ENCODE results near the gene ACHE.

Gene ACHE

DNA sequence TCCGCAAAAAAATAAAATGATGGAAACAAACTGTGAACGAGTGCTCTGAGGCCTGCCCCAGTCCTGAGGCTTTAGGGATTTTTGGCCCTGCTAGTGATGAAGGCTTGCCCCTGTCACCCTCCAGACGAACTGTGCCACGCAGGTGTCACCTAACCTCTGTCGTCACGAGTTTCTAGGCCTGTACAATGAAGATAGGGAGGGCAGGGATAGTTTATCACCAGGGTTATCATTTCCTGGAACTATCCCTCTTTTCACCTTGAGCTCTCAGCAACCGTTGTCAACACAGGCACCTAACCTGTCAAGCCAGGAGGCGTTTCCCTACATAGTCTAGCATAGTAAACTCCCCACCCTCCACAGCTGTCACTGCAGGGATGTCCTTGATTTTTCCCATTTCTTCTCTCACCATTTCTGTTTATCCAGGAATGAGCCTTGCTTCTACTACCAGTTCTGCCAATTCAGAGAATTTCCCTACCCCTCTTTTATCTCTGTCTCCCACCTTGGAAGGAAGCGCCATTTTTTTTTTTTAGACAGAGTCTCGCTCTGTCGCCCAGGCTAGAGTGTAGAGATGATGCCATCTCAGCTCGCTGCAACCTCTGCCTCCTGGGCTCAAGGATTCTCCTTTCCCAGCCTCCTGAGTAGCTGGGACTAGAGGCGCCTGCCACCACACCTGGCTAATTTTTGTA lies 2.2 kb upstream of the ACHE start:
- no peak for FAIRE-seq
- no peak for DNase-seq (ENCODE audit: extremely low spot score, insufficient read length, low read depth)

- FAIRE-seq (no peak), DNase-seq (ENCODE audit: extremely low spot score, insufficient read length, low read depth) (no peak)
These were observed 1.3 kb upstream of the ACHE start for GRCh38 chr7:100896732-100897608.

GRCh38 chr7:100895956-100896731 lies 456 bp upstream of the ACHE start:
- no peak for DNase-seq (ENCODE audit: extremely low spot score, insufficient read length, low read depth)

GRCh38 chr7:100894860-100895700 lies 608 bp downstream of the ACHE start:
- DNase-seq (ENCODE audit: extremely low spot score, insufficient read length, low read depth), result no peak
- no peak for FAIRE-seq

More at GRCh38 chr7:100895956-100896731, 456 bp upstream of the ACHE start:
- no peak for FAIRE-seq

DNA sequence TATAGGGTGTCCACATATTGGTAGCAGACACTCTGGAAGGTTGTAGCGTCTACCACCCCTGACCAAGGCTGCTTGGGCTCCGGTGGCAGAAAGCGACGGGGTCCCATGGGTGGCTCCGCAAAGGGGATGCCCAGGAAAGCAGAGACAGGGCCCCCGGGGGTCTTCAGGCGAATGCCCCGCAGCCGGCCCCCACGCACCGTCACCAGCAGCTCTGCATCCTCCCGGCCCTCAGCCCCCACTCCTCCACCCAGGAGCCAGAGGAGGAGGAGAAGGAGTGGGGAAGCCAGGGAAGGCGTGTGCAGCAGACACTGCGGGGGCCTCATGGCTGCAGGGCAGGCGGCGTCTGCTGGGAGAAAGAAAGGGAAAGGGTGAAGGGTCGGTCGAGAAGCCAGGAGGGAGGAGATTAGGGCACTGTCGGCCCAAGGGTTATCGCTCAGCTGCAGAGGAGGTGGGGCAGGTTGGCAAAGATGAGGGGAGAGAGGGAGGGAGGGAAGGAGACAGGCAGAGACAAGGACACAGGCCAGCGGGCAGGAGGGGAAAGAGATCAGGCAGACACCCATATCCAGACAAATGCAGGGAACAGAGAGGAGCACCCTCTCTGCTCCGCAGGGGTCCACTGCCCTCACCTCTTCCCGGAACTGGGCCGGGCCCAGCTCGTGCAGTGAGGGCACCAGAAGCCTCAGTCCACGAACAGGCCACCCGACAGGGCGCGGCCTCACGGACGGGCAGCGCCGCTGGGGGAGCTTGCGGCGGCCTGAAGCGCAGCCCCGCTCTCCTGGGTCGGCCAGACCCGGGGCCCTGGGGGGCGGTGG lies 1.6 kb downstream of the ACHE start:
- DNase-seq (ENCODE audit: extremely low spot score, insufficient read length, low read depth) (no peak), FAIRE-seq (no peak)

DNA sequence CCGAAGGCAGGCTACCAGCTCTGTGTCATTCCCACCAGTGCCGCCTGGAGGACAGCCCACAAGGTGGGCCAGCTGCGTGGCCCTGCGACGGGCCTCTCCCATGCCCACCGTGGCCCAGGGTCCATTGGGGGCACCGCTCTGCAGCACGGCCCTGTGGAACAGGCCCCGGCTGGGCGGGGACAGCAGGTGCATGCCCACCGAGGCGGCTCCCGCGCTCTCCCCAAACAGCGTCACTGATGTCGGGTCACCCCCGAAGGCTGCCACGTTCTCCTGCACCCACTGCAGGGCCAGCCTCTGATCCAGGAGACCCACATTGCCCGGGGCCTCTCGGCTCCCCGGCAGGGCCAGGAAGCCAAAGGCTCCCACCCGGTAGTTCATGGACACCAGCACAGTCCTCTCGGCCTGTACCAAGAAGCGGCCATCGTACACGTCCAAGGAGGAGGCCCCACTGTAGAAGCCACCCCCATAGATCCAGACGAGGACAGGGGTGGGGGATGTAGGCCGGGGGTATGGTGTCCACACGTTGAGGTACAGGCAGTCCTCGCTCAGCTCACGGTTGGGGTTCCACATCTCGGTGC lies 2.3 kb downstream of the ACHE start:
- DNase-seq (ENCODE audit: extremely low spot score, insufficient read length, low read depth) (no peak), FAIRE-seq (no peak)

- no peak for DNase-seq (ENCODE audit: extremely low spot score, insufficient read length, low read depth)
- no peak for FAIRE-seq
These were observed 3.0 kb downstream of the ACHE start for GRCh38 chr7:100892364-100893317.

DNA sequence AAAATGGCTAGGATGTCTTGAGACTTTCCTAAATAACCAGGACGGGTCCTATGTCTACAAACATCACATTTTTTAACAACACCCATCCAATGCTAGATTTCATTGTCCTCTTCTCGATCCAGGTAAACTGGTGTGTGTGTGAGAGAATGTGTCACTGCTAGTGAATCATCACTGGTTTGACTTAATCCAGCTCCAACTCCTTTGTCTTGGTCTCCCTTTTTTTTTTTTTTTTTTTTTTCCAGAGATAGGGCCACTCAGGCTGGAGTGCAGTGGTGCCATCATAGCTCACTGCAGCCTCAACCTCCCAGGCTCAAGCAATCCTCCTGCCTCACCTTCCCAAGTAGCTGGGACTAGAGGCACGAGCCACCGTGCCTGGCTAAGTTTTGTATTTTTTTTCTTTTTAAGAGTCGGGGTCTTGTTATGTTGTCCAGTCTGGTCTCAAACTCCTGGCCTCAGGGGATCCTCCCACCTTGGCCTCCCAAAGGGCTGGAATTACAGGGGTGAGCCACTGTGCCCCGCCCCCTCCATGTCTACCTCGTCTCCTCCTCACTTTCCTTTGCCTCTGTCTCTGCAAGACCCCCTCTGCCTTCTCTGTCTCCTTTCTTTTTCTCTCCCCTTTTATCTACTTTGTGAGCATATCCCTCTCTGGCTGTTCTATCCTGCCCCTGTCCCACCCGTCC lies 4.0 kb downstream of the ACHE start:
- DNase-seq (ENCODE audit: extremely low spot score, insufficient read length, low read depth), result no peak

GRCh38 chr7:100890653-100891567 lies 4.8 kb downstream of the ACHE start:
- no peak for DNase-seq (ENCODE audit: extremely low spot score, insufficient read length, low read depth)
- no peak for FAIRE-seq

More for the DNA sequence above, 4.0 kb downstream of the ACHE start:
- no peak for FAIRE-seq

DNA sequence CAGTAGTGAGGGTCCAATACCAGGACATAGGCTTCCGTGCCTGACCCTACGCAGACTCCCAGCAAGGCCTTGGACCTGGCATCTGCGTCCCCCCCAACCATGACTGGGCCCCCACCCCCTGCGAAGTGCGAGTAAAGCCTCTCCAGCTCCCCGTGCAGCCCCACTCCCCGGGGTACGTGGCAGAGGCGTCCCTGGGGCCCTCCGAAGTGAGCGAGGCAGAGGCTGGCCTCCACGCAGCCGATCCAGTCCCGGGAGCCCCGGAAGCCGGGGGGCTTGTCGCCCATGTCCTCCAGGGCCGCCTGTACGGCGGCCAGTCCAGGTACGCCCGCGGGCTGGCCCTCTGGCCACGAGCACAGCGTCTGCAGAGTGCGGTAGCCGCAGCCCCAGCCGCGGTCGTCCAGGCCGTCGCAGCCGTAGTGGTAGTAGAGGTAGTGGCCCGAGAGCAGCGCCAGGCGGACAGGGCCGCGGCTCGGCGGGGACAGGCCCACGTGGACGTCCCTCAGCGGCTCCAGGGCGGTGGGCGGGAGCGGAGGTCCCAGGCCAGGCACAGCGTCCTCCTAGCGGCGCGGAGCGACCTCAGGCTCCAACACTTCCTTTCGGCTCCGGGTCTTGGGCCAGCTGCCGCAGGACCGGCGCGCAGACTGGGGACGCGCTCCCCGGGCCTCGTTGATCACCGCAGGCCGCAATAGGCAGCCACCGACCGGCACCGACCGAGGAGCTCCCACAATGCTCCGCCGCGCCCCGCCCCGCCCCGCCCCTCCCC lies 6.5 kb downstream of the ACHE start, which contains the start of gene UFSP1:
UFSP1 (minus strand) TSS at position 728 of the 763 bp plus-strand sequence; CDS start at position 284, 444 bp downstream.
- DNase-seq (ENCODE audit: extremely low spot score, insufficient read length, low read depth) (no peak), FAIRE-seq (no peak)

DNA sequence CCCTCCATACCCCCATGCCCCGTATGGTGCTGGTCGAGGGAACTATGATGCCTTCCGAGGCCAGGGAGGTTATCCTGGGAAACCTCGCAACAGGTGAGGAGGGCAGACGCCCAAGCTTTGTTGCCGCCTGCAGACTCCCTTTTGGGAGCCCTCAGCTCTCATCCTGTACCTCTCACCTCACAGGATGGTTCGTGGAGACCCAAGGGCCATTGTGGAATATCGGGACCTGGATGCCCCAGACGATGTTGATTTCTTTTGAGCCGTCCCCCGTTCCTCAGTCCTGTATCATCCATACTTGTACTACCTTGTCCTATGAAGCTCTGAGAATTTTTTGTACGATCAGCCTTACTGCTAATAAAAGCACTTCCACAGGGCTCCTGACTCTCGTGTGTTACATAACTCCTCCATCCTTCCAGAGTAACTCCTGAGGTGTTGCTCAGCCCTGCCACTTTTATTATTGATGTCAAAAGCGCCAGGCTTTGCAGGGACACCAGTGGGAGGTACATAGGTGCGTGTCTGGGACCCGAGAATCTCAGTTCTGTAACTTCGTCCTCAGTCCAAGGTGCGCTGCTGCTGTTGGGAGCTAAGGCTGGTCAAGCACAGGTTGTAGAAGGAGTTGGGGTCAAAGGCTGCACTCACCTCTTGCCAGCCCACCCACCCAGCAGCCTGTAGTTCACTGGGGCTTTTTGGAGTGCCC lies 7.2 kb downstream of the ACHE start:
- no peak for DNase-seq (ENCODE audit: extremely low spot score, insufficient read length, low read depth)
- FAIRE-seq, result no peak

DNA sequence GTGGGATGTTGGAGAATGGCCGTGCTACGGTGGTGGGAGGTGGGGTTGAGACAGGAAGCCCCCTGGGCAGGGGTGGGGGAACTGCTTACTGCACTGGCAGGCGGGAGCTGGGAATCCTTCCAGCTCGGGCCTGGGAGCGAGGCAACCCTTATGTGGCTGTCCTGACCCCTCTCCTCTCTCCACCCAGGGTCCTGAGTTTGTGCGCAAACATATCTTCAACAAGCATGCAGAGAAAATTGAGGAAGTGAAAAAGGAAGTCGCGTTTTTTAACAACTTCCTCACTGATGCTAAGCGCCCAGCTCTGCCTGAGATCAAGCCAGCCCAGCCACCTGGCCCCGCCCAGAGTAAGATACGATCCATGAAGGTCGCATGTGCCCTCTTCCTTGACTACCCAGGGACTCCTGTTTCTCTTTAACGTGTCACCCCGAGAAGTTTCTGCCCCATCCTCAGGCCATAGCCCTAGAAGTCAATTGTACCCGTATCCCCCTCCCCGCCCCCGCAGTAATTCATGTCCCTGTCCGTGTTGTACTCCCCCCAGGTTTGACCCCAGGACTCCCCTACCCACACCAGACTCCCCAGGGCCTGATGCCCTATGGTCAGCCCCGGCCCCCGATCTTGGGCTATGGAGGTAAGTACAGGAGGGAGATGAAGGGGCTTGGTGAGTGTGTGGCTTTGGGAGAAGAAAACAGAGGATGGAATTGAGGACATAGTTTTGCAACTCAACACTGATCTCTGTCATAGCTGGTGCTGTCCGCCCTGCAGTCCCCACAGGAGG lies 8.0 kb downstream of the ACHE start:
- peak; percentile 70 for DNase-seq (ENCODE audit: extremely low spot score, insufficient read length, low read depth)
- peak; percentile 98 for FAIRE-seq

- DNase-seq (ENCODE audit: extremely low spot score, insufficient read length, low read depth) (no peak), FAIRE-seq (no peak)
These were observed 8.7 kb downstream of the ACHE start for GRCh38 chr7:100886936-100887515.
